Activated CD4-positive, alpha-beta memory T cell treated with anti-CD3 and anti-CD28 coated beads for 36 hours (primary cell): Measurements from ENCODE around the gene SPON2. TPM values are rescaled to one million over a fixed set of nuclear protein-coding genes. Genes with fewer than 3 reads are reported as not detected.

Experiments used
- CTCF ChIA-PET: fragments of 350-600 bp; sonication (Branson Sonifier 250); formaldehyde crosslinking; loops from one replicate; lab custom pipeline; 2021; ENCODE audit warnings: antibody characterized with exemption, inconsistent platforms; lab: Charles Lee
- POLR2A ChIA-PET: fragments of 350-600 bp; sonication (Branson Sonifier 250); formaldehyde crosslinking; loops from one replicate; lab custom pipeline; 2021; ENCODE audit warnings: antibody characterized with exemption; lab: Charles Lee
- DNase-seq: peaks from one replicate; pipeline ENCODE4 v3.0.0-alpha.2; 2020
- H3K27ac Mint-ChIP-seq: one replicate; pipeline ENCODE4 v1.8.0; 2021; ENCODE audit warnings: mixed read lengths
- H3K27me3 Mint-ChIP-seq: one replicate; pipeline ENCODE4 v1.8.0; 2021; ENCODE audit warnings: mixed read lengths
- H3K36me3 Mint-ChIP-seq: one replicate; pipeline ENCODE4 v1.8.0; 2021; ENCODE audit warnings: mixed read lengths
- H3K4me1 Mint-ChIP-seq: one replicate; pipeline ENCODE4 v1.8.0; 2021; ENCODE audit warnings: low read depth, mixed read lengths
- H3K4me3 Mint-ChIP-seq: one replicate; pipeline ENCODE4 v1.8.0; 2021; ENCODE audit warnings: mild to moderate bottlenecking, mixed read lengths
- H3K9me3 Mint-ChIP-seq: one replicate; pipeline ENCODE4 v1.8.0; 2021; ENCODE audit warnings: mixed read lengths
- intact Hi-C: fragments of 100-400 bp; cut with micrococcal nuclease; formaldehyde crosslinking; loops from one replicate; pipeline ENCODE4 v1.15.1; 2023
- total RNA-seq, 2 experiments: library from RNA; stranded (reverse); gene quantifications; one replicate each; pipeline ENCODE4 v1.2.3, GENCODE V29; 2021

SPON2 gene
- total RNA-seq, 2 experiments from 2014 or later = 9.0 to 9.5 TPM

- intact Hi-C loops = loop anchor here (1.0 to 5.0 kb wide), 3 partner anchors 16 to 321 kb away; no protein-coding TSS in a partner anchor
- Mint-ChIP-seq H3K9me3 (no peaks in the 10 kb centered on the region), H3K4me3 (peak overlapping the region; percentile 67), H3K27ac (peak overlapping the region; percentile 97), H3K4me1 (peaks cover 33% of the 10 kb centered on the region), H3K36me3 (peaks cover 2% of the 10 kb centered on the region), H3K27me3 (no peaks in the 10 kb centered on the region)
- peak; percentile 40 for DNase-seq
- POLR2A ChIA-PET = interaction anchor here (0.8 to 1.5 kb wide), 2 partner anchors 49 to 89 kb away, joined by 3 read pairs; partner anchors contain the start of gene MAEA
- CTCF ChIA-PET = interaction anchor here (2.0 to 3.5 kb wide), 2 partner anchors 33 to 68 kb away, joined by 8 to 13 read pairs; no protein-coding TSS in a partner anchor
Measured at GRCh38 chr4:1200425-1201035, 28.1 kb upstream of the SPON2 start.

DNA sequence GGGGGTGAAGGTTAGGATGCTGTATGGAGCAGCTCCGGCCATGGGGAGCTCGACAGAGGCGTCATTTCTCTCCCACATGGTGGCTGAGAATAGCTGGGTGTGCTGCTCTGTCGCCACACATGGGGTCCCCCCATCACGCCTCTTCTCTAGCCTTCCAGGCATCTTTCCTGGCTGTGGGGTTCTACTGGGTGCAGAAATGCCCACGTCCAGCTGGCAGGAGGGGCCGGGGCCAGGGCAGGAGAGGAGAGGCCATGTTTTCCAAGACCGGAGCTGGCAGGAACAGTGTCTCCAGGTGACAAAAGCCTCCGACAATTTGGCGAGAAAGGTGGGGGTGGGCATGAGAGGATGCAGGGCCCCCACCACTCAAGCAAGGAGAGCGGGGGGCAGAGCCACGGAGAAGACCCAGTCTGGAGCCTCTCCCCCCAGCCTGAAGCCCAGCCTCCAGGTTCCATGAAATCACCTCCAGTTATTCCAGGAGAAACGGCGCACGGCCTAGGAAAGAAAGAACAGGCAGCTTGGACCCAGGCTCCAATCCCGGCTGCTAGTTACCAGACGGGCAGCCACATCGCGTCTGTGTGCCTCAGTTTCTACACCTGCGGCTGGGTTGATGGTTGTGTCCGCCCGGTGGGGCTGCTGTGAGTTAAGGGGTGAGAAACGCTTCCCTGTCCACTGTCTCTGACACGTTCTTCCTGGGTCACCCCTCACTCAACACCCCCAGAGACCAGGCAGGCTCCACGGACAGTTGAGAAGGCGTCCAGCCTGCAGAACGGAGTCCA, 27.4 kb upstream of the SPON2 start:
- no peaks in the 10 kb centered on the region for H3K9me3 Mint-ChIP-seq
- intact Hi-C loops = loop anchor here (2.0 to 5.0 kb wide), 2 partner anchors 17 to 68 kb away; no protein-coding TSS in a partner anchor
- no peak overlapping the region for H3K27ac Mint-ChIP-seq
- H3K27me3 Mint-ChIP-seq = no peaks in the 10 kb centered on the region
- H3K4me3 Mint-ChIP-seq = peak overlapping the region; percentile 67
- ChIA-PET POLR2A (interaction anchor here (0.8 to 1.5 kb wide), 2 partner anchors 50 to 90 kb away, joined by 3 read pairs; partner anchors contain the start of gene MAEA), CTCF (interaction anchor here (2.0 kb wide), 1 partner anchor 32 kb away, joined by 8 read pairs; no protein-coding TSS in a partner anchor)
- no peak for DNase-seq
- H3K4me1 Mint-ChIP-seq = peaks cover 33% of the 10 kb centered on the region
- H3K36me3 Mint-ChIP-seq = peaks cover 2% of the 10 kb centered on the region

DNA sequence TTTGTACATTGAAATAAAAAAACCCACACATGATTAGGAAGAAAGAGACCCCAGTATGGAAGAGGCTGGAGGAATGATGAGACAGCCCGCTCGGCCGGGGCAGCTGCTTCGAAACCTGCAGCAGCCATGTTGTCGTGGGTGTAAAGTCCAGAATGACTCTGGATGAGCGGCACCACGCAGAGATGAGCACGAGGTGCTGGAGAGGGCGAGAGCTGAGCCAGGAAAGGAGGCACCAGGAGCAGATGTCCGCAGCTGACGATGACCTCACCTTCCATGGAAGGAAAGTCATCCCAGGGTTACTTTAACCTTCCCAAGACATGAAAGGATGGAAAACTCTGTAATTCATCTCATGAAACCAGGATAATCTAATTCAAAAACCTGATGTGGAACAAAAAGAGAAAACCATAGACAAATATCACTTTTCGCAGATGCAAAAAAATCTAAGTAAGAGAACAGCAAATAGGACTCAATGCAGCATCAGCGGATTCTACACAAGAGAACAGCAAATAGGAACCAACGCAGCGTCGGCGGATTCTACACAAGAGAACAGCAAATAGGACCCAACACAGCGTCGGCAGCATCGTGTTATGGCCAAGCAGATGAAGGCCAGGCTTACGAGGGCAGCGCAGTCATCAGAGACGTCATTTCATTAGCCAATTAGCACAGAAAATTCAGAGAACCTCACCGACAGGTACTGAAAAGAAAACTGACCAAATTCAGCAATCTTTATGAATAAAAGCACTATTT, 25.9 kb upstream of the SPON2 start:
- intact Hi-C loops = no loop called here
- POLR2A ChIA-PET = no interaction called here
- H3K4me1 Mint-ChIP-seq = peaks cover 24% of the 10 kb centered on the region
- no peak overlapping the region for H3K27ac Mint-ChIP-seq
- DNase-seq = no peak
- H3K36me3 Mint-ChIP-seq = peaks cover 2% of the 10 kb centered on the region
- CTCF ChIA-PET = no interaction called here
- H3K4me3 Mint-ChIP-seq = no peak overlapping the region
- no peaks in the 10 kb centered on the region for H3K27me3 Mint-ChIP-seq
- H3K9me3 Mint-ChIP-seq = no peaks in the 10 kb centered on the region

DNA sequence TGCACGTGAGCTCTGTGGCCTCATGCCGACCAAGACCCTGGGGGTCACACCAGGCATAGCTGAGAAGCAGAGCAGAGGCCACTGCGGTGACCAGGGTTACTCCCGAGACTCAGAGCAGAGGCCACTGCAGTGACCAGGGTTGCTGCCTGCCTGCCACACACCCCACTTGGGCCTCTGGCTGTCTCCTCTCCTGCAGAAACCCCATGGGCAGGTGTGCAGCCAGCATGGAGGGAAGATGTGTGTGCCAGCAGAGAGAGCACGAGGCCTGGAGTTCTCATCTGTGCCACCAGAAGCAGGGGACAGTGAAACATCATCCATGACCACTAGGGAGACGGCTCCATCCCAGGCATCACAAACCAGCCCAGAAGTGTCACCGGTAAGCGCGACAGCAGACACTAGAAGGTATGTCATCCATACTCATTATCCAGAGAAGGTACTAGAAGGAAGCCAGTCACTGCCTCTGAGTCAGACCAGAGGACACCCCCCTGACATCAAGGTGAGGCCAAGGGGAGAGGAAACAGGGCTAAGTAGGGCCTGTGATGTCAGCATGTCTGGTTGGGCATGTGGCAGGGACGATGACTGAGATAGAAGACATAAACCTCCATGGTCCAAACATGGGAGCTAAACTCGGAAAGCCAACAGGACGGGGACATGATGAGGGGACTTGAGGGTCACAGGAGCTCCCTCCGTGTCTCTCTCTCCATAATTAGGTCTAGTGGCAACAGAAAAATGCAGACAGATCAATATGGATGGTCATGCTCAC, 24.2 kb upstream of the SPON2 start:
- Mint-ChIP-seq H3K27ac (peak overlapping the region; percentile 8), H3K27me3 (no peaks in the 10 kb centered on the region), H3K4me1 (peaks cover 12% of the 10 kb centered on the region), H3K36me3 (peaks cover 2% of the 10 kb centered on the region), H3K9me3 (no peaks in the 10 kb centered on the region), H3K4me3 (no peak overlapping the region)
- ChIA-PET POLR2A (no interaction called here), CTCF (no interaction called here)
- intact Hi-C loops = no loop called here
- no peak for DNase-seq

GRCh38 chr4:1195891-1196401, 23.6 kb upstream of the SPON2 start:
- peaks cover 9% of the 10 kb centered on the region for H3K4me1 Mint-ChIP-seq
- no peak for DNase-seq
- intact Hi-C loops = no loop called here
- H3K9me3 Mint-ChIP-seq = no peaks in the 10 kb centered on the region
- H3K27me3 Mint-ChIP-seq = no peaks in the 10 kb centered on the region
- ChIA-PET POLR2A (no interaction called here), CTCF (no interaction called here)
- H3K4me3 Mint-ChIP-seq = no peak overlapping the region
- H3K36me3 Mint-ChIP-seq = peaks cover 2% of the 10 kb centered on the region
- H3K27ac Mint-ChIP-seq = no peak overlapping the region

DNA sequence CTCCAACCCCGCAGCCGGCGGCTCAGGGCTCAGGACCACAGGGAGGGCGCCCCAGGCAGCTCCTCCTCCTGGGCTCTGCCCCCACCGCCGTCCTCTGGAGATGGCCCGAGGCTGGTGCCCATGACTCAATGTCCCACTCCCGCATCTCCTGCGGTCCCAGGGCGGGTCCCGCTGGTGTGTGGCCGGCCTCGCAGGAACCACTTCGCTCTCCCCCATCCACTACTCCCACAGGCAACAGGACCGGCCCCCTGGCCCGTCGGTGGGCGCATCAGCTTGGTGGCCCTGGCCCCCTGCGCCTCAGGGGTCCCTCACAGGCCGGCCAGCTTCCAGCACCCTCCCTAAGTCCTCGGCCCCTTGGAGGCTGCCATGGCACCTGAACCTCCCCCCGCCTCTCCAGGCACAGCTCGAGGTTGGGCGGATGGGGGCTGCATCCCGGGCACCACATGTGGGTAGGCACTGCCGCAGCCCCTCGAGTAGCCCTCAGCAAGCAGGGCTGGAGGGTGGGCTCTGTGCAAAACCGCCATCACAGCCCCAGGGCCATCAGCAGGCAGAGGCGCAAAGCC, 22.8 kb upstream of the SPON2 start:
- intact Hi-C loops = no loop called here
- peaks cover 3% of the 10 kb centered on the region for H3K4me1 Mint-ChIP-seq
- H3K4me3 Mint-ChIP-seq = no peak overlapping the region
- POLR2A ChIA-PET = no interaction called here
- DNase-seq = no peak
- CTCF ChIA-PET = no interaction called here
- peaks cover 2% of the 10 kb centered on the region for H3K36me3 Mint-ChIP-seq
- no peak overlapping the region for H3K27ac Mint-ChIP-seq
- H3K9me3 Mint-ChIP-seq = no peaks in the 10 kb centered on the region
- H3K27me3 Mint-ChIP-seq = no peaks in the 10 kb centered on the region

- peak; percentile 7 for DNase-seq
- Mint-ChIP-seq H3K36me3 (peaks cover 2% of the 10 kb centered on the region), H3K27me3 (no peaks in the 10 kb centered on the region), H3K4me3 (no peak overlapping the region), H3K9me3 (no peaks in the 10 kb centered on the region), H3K27ac (no peak overlapping the region), H3K4me1 (peaks cover 2% of the 10 kb centered on the region)
- intact Hi-C loops = no loop called here
- POLR2A ChIA-PET = no interaction called here
- CTCF ChIA-PET = no interaction called here
Measured at GRCh38 chr4:1194010-1194900, 21.9 kb upstream of the SPON2 start.

GRCh38 chr4:1193206-1194009, 21.0 kb upstream of the SPON2 start:
- intact Hi-C loops = no loop called here
- H3K27me3 Mint-ChIP-seq = no peaks in the 10 kb centered on the region
- no peak overlapping the region for H3K27ac Mint-ChIP-seq
- DNase-seq = no peak
- POLR2A ChIA-PET = no interaction called here
- no peak overlapping the region for H3K4me3 Mint-ChIP-seq
- H3K4me1 Mint-ChIP-seq = peaks cover 2% of the 10 kb centered on the region
- H3K9me3 Mint-ChIP-seq = no peaks in the 10 kb centered on the region
- CTCF ChIA-PET = no interaction called here
- H3K36me3 Mint-ChIP-seq = peaks cover 2% of the 10 kb centered on the region

DNA sequence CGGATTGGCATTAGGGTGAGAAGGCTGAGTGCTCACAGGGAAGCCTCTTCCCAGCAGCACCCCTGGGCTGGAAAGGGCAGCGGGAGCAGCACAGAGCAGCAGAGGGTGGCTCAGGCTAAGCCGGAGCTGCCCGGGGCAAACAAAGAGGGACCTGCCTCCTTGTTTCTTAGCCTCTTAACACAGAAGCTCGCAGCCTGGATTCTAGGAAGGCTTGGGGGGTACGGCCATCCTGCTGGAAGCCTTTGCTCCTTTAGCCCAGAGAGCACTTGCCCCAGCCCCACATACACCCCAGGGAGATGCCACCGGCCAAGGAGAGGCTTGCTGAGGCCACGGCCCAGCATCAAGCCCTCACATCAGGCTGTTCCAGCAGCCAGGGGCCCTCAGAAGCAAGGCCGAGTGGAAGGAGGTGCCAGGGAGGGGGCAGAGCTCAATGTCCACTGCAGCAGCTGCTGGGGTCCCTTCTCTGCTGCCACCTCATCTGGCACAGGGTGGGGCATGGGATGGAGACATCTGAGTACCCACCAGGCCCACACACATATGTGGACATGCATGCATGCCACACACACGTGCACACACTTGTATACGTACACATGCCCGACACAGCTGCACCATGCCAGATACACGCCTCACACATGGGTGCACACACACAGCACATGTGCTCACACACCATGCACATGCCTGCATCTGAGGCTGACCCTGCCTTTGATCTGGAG, 20.3 kb upstream of the SPON2 start:
- intact Hi-C loops = no loop called here

More for the DNA sequence above, 20.3 kb upstream of the SPON2 start:
- Mint-ChIP-seq H3K27me3 (no peaks in the 10 kb centered on the region), H3K4me1 (peaks cover 2% of the 10 kb centered on the region), H3K9me3 (no peaks in the 10 kb centered on the region), H3K27ac (no peak overlapping the region), H3K4me3 (no peak overlapping the region), H3K36me3 (peaks cover 2% of the 10 kb centered on the region)
- POLR2A ChIA-PET = interaction anchor here (0.7 kb wide), 1 partner anchor 11 kb away, joined by 3 read pairs; no protein-coding TSS in a partner anchor
- CTCF ChIA-PET = interaction anchor here (1.3 to 1.7 kb wide), 2 partner anchors 25 to 76 kb away, joined by 4 to 9 read pairs; no protein-coding TSS in a partner anchor
- DNase-seq = peak; percentile 8
